Dermis microvascular lymphatic vessel endothelial cell (primary cell): ENCODE data around the gene NOP9. TPM values are rescaled to one million over a fixed set of nuclear protein-coding genes. Genes with fewer than 3 reads are reported as not detected.
A peak's percentile ranks its signal among the peaks of the same experiment; 100 is the strongest.

Experiments used
- DNase-seq, 2 donors: peaks; one replicate each; pipeline versions ENCODE4 v3.0.0 to v3.0.0-alpha.2; 2010; ENCODE audit warnings: low read depth in 2 of 2
- total RNA-seq: library from RNA; depleted of rRNA; stranded (reverse); fragments of >200 nt; gene quantifications from 2 replicates; pipeline ENCODE4 v1.2.1, GENCODE V29; 2014

NOP9 gene
- total RNA-seq, 1 donor from 2014 or later = 23.0 TPM

GRCh38 chr14:24280797-24281460 is 18.7 kb upstream of the NOP9 start:
- DNase-seq = no peak

- DNase-seq = no peak
These were observed 18.0 kb upstream of the NOP9 start for GRCh38 chr14:24281636-24282035.

- no peak for DNase-seq
These were observed 16.9 kb upstream of the NOP9 start for GRCh38 chr14:24282736-24283135.

GRCh38 chr14:24283796-24284460 is 15.7 kb upstream of the NOP9 start:
- no peak for DNase-seq

GRCh38 chr14:24284501-24285035 is 15.1 kb upstream of the NOP9 start:
- no peak for DNase-seq

GRCh38 chr14:24285351-24285750 is 14.3 kb upstream of the NOP9 start:
- DNase-seq = no peak

- no peak for DNase-seq
These were observed 12.7 kb upstream of the NOP9 start for GRCh38 chr14:24286996-24287395.

GRCh38 chr14:24289649-24290280 is 9.9 kb upstream of the NOP9 start:
- no peak for DNase-seq

- DNase-seq = no peak
These were observed 8.9 kb upstream of the NOP9 start for GRCh38 chr14:24290746-24291145.

GRCh38 chr14:24291446-24292117 is 8.1 kb upstream of the NOP9 start:
- no peak for DNase-seq

- DNase-seq = no peak
These were observed 7.4 kb upstream of the NOP9 start for GRCh38 chr14:24292118-24292807.

- no peak for DNase-seq
These were observed 6.1 kb upstream of the NOP9 start for GRCh38 chr14:24293525-24293924.

GRCh38 chr14:24296341-24297157 is 3.1 kb upstream of the NOP9 start:
- peak; percentile 77 to 94 for DNase-seq

GRCh38 chr14:24297190-24297964 is 2.3 kb upstream of the NOP9 start:
- DNase-seq = peak; percentile 29 to 55

- peak in 1 of 2 donors; percentile 35 for DNase-seq
These were observed 777 bp upstream of the NOP9 start for GRCh38 chr14:24298892-24299254.

- DNase-seq = no peak
These were observed 803 bp downstream of the NOP9 start for GRCh38 chr14:24300326-24300980.

- DNase-seq = no peak
These were observed 4.4 kb downstream of the NOP9 start for GRCh38 chr14:24304019-24304387.

- DNase-seq = no peak
These were observed 7.5 kb downstream of the NOP9 start for GRCh38 chr14:24307156-24307574.
